H9 (cell line): ENCODE results near the gene TMBIM1. TPM values are rescaled to one million over a fixed set of nuclear protein-coding genes. Genes with fewer than 3 reads are reported as not detected.

Source experiments
- DNase-seq: peaks from one replicate; pipeline ENCODE4 v3.0.0-alpha.2; 2017
- H2AFZ ChIP-seq: one replicate; pipeline ENCODE4 v1.6.1; 2013; ENCODE audit warnings: mild to moderate bottlenecking, low read length, control low read depth, moderate library complexity
- H2AK5ac ChIP-seq: 2 replicates; pipeline ENCODE4 v1.6.1; 2013; ENCODE audit warnings: low read length, control low read depth, mixed read lengths; ENCODE audit not compliant: insufficient read length
- H2BK120ac ChIP-seq: one replicate; pipeline ENCODE4 v1.6.1; 2013; ENCODE audit warnings: low read depth, mild to moderate bottlenecking, low read length, control low read depth, inconsistent platforms; ENCODE audit not compliant: poor library complexity, severe bottlenecking
- H2BK12ac ChIP-seq: 2 replicates; pipeline ENCODE4 v1.6.1; 2013; ENCODE audit warnings: low read length, control low read depth, mixed read lengths, low read depth; ENCODE audit not compliant: insufficient read length
- H2BK15ac ChIP-seq: 2 replicates; pipeline ENCODE4 v1.6.1; 2013; ENCODE audit warnings: low read depth, low read length, control low read depth
- H2BK20ac ChIP-seq: one replicate; pipeline ENCODE4 v1.6.1; 2013; ENCODE audit warnings: low read depth, mild to moderate bottlenecking, low read length, control low read depth, inconsistent platforms; ENCODE audit not compliant: poor library complexity, severe bottlenecking
- H2BK5ac ChIP-seq: 2 replicates; pipeline ENCODE4 v1.6.1; 2013; ENCODE audit warnings: low read length, control low read depth, mixed read lengths; ENCODE audit not compliant: insufficient read length
- H3K14ac ChIP-seq: 2 replicates; pipeline ENCODE4 v1.6.1; 2013; ENCODE audit warnings: low read length, control low read depth; ENCODE audit not compliant: insufficient read depth
- H3K18ac ChIP-seq: 2 replicates; pipeline ENCODE4 v1.6.1; 2013; ENCODE audit warnings: low read depth, mild to moderate bottlenecking, mixed read lengths, low read length, control low read depth; ENCODE audit not compliant: insufficient read length
- H3K23ac ChIP-seq: 2 replicates; pipeline ENCODE4 v1.6.1; 2013; ENCODE audit warnings: low read length, control low read depth, mixed read lengths, low read depth; ENCODE audit not compliant: insufficient read length
- H3K23me2 ChIP-seq: 2 replicates; pipeline ENCODE4 v1.6.1; 2013; ENCODE audit warnings: low read depth, mild to moderate bottlenecking, mixed read lengths, low read length, control low read depth; ENCODE audit not compliant: insufficient read length, poor library complexity, severe bottlenecking
- H3K27ac ChIP-seq: 2 replicates; pipeline ENCODE4 v1.5.1; 2013; ENCODE audit warnings: low read length, control low read depth, mixed read lengths, low read depth; ENCODE audit not compliant: insufficient read length
- H3K27me3 ChIP-seq: 2 replicates; pipeline ENCODE4 v1.6.1; 2013; ENCODE audit warnings: low read length, control low read depth, inconsistent platforms; ENCODE audit not compliant: insufficient read depth
- H3K4ac ChIP-seq: 2 replicates; pipeline ENCODE4 v1.6.1; 2013; ENCODE audit warnings: low read depth, mild to moderate bottlenecking, control low read depth, inconsistent platforms, low read length, moderate library complexity
- H3K4me1 ChIP-seq: 2 replicates; pipeline ENCODE4 v1.6.1; 2013; ENCODE audit warnings: low read length, control low read depth, inconsistent platforms; ENCODE audit not compliant: insufficient read depth
- H3K4me2 ChIP-seq: 2 replicates; pipeline ENCODE4 v1.6.1; 2013; ENCODE audit warnings: low read length, control low read depth, mixed read lengths; ENCODE audit not compliant: insufficient read length, insufficient read depth
- H3K56ac ChIP-seq: 2 replicates; pipeline ENCODE4 v1.6.1; 2013; ENCODE audit warnings: low read depth, mild to moderate bottlenecking, mixed read lengths, low read length, control low read depth; ENCODE audit not compliant: insufficient read length
- H3K79me1 ChIP-seq: 2 replicates; pipeline ENCODE4 v1.6.1; 2013; ENCODE audit warnings: low read depth, mild to moderate bottlenecking, moderate library complexity, low read length, control low read depth, inconsistent platforms; ENCODE audit not compliant: insufficient read depth, poor library complexity, severe bottlenecking
- H3K79me2 ChIP-seq: 2 replicates; pipeline ENCODE4 v1.6.1; 2013; ENCODE audit warnings: low read length, control low read depth, inconsistent platforms; ENCODE audit not compliant: insufficient read depth
- H3K9ac ChIP-seq: 2 replicates; pipeline ENCODE4 v1.6.1; 2013; ENCODE audit warnings: low read length, control low read depth, mixed read lengths; ENCODE audit not compliant: insufficient read length; ENCODE audit errors: extremely low read depth
- H3K9me3 ChIP-seq: one replicate; pipeline ENCODE4 v1.6.1; 2013; ENCODE audit warnings: low read depth, low read length, inconsistent platforms; ENCODE audit not compliant: control insufficient read depth
- H3T11ph ChIP-seq: one replicate; pipeline ENCODE4 v1.6.1; 2013; ENCODE audit warnings: mild to moderate bottlenecking, low read length, control low read depth, inconsistent platforms
- H4K20me1 ChIP-seq: one replicate; pipeline ENCODE4 v1.6.1; 2013; ENCODE audit not compliant: control insufficient read depth, insufficient read length, insufficient read depth
- H4K5ac ChIP-seq: 2 replicates; pipeline ENCODE4 v1.6.1; 2013; ENCODE audit warnings: low read depth, mild to moderate bottlenecking, mixed read lengths, low read length, control low read depth; ENCODE audit not compliant: insufficient read length
- H4K8ac ChIP-seq: replicated peaks from 2 replicates; pipeline ENCODE4 v1.6.1; 2013; ENCODE audit warnings: low read length, control low read depth, mixed read lengths, low read depth; ENCODE audit not compliant: insufficient read length
- H4K91ac ChIP-seq: 2 replicates; pipeline ENCODE4 v1.6.1; 2013; ENCODE audit warnings: low read depth, mild to moderate bottlenecking, moderate library complexity, mixed read lengths, low read length, control low read depth; ENCODE audit not compliant: insufficient read length
- H3K27ac Mint-ChIP-seq, 3 experiments: 2 replicates in 2 of 3; 3 replicates in 1 of 3; pipeline ENCODE4 v1.8.0; 2020 to 2021; ENCODE audit warnings: mixed read lengths in 3 of 3, mild to moderate bottlenecking in 1 of 3, moderate library complexity in 1 of 3
- H3K27me3 Mint-ChIP-seq: 2 replicates; pipeline ENCODE4 v1.8.0; 2021; ENCODE audit warnings: low read depth, mild to moderate bottlenecking, moderate library complexity, mixed read lengths
- H3K36me3 Mint-ChIP-seq, 3 experiments: 2 replicates in 2 of 3; 3 replicates in 1 of 3; pipeline ENCODE4 v1.8.0; 2020 to 2021; ENCODE audit warnings: low read depth in 3 of 3, mixed read lengths in 3 of 3; ENCODE audit not compliant: insufficient read depth in 1 of 3
- H3K4me1 Mint-ChIP-seq, 2 experiments: 2 replicates each; pipeline ENCODE4 v1.8.0; 2020; ENCODE audit warnings: mixed read lengths in 2 of 2
- H3K4me3 Mint-ChIP-seq, 2 experiments: 2 replicates in 1 of 2; 3 replicates in 1 of 2; pipeline ENCODE4 v1.8.0; 2020 to 2021; ENCODE audit warnings: mild to moderate bottlenecking in 2 of 2, mixed read lengths in 2 of 2, moderate library complexity in 1 of 2
- H3K9me3 Mint-ChIP-seq, 2 experiments: 2 replicates in 1 of 2; 3 replicates in 1 of 2; pipeline ENCODE4 v1.8.0; 2020; ENCODE audit warnings: mild to moderate bottlenecking in 2 of 2, mixed read lengths in 2 of 2, moderate library complexity in 1 of 2
- WGBS: extraction: QIAGEN DNeasy Blood & Tissue Kit; methylation state at CpG from one replicate; pipeline ENCODE4 v1.1.7; 2013; ENCODE audit warnings: missing lambda C conversion rate, low lambda C conversion rate, mixed read lengths; ENCODE audit not compliant: insufficient read length; ENCODE audit errors: extremely low coverage; 5-methylcytosine and 5-hydroxymethylcytosine counted together
- total RNA-seq: library from RNA; stranded (reverse); gene quantifications from 2 replicates; pipeline ENCODE4 v1.2.1, GENCODE V29; 2021
- TF ChIP-seq, protein P1 (sequence below): fragments of 200-600 bp; sonication (generic); conservative IDR thresholded peaks from 3 replicates; pipeline ENCODE4 v1.8.0; 2021; ENCODE audit warnings: antibody characterized with exemption, mild to moderate bottlenecking

The TMBIM1 gene
- total RNA-seq, 1 experiment from 2014 or later: 17.4 TPM

DNA sequence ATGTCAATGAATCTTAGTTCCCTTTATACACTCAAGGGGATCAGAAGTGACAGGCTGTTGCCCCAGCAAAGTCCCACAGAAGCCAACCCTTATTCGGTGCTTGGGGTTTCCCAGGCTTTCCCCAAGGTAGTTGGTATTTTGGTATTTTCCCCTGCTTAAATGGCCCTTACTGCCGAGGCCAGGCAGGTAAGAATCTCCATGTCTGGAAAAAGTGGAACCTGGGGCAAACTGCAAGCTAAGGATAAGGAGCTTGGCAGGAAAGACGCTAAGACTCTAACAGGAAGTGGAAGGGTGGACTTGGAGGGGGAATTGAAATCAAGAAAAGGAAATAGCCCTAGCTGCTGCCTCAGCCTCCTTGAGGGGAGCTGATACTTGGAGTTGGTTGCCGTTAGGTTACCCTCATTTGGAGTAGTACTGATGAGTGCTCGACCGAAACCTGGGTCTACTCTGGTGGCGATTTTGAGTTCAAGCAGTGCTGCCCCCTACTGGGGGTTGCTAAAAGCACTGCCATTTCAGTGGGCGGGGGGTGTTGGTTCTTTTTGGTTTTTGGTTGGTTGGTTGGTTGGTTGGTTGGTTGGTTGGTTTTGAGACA lies 34.8 kb downstream of the TMBIM1 start:
- peaks cover 23 to 34% of the 10 kb centered on the region in 2 experiments for H3K4me1 Mint-ChIP-seq
- Histone ChIP-seq H3K4me1 (peaks cover 4% of the 10 kb centered on the region; the same call in 1 of the 2 replicates), H3K23ac (no peak overlapping the region), H2BK20ac (no peak overlapping the region), H3K9ac (no peak overlapping the region), H3K56ac (no peak overlapping the region), H2BK12ac (no peak overlapping the region), H3K18ac (no peak overlapping the region), H3T11ph (no peak overlapping the region), H2BK120ac (no peak overlapping the region), H2AK5ac (no peak overlapping the region), H3K79me2 (no peaks in the 10 kb centered on the region), H3K4me2 (no peak overlapping the region), H2BK15ac (no peak overlapping the region), H3K27me3 (no peaks in the 10 kb centered on the region), H2BK5ac (no peak overlapping the region), H2AFZ (no peak overlapping the region), H3K23me2 (no peaks in the 10 kb centered on the region), H3K79me1 (no peaks in the 10 kb centered on the region), H3K4ac (no peak overlapping the region), H3K27ac (no peak overlapping the region), H4K20me1 (no peaks in the 10 kb centered on the region), H3K9me3 (no peaks in the 10 kb centered on the region), H4K91ac (no peak overlapping the region), H3K14ac (no peak overlapping the region), H4K5ac (no peak overlapping the region), H4K8ac (no peak overlapping the region)
- DNase-seq: peak; percentile 85
- peaks cover 7 to 38% (median 31%) of the 10 kb centered on the region in 3 experiments for H3K36me3 Mint-ChIP-seq
- no peaks in the 10 kb centered on the region for H3K27me3 Mint-ChIP-seq
- H3K9me3 Mint-ChIP-seq: no peaks in the 10 kb centered on the region
- TF ChIP-seq, protein P1, sequence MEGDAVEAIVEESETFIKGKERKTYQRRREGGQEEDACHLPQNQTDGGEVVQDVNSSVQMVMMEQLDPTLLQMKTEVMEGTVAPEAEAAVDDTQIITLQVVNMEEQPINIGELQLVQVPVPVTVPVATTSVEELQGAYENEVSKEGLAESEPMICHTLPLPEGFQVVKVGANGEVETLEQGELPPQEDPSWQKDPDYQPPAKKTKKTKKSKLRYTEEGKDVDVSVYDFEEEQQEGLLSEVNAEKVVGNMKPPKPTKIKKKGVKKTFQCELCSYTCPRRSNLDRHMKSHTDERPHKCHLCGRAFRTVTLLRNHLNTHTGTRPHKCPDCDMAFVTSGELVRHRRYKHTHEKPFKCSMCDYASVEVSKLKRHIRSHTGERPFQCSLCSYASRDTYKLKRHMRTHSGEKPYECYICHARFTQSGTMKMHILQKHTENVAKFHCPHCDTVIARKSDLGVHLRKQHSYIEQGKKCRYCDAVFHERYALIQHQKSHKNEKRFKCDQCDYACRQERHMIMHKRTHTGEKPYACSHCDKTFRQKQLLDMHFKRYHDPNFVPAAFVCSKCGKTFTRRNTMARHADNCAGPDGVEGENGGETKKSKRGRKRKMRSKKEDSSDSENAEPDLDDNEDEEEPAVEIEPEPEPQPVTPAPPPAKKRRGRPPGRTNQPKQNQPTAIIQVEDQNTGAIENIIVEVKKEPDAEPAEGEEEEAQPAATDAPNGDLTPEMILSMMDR: peak; percentile 82
- no CpG with 5 or more reads among the region's 8 CpGs for WGBS
- H3K4me3 Mint-ChIP-seq: no peak overlapping the region
- H3K27ac Mint-ChIP-seq: peak overlapping the region in 2 of 3 experiments; percentile 57 to 73; a peak in 3 of 7 replicates
